Dendritic cell treated with granulocyte-macrophage colony-stimulating factor and Interleukin-4, amounts not matched to agents 40 ng/mL and 50 ng/mL, for 4 days (primary cell): ENCODE results near the gene EPB41L5.
"Not testable (repeated sequence)": the region's sequence is repeated elsewhere in the genome, so short reads cannot be mapped to it uniquely, and the experiment has no call there.

Experiments
- H3K27ac Mint-ChIP-seq: one replicate; pipeline ENCODE4 v1.8.0; 2022; ENCODE audit warnings: mild to moderate bottlenecking, mixed read lengths
- H3K27me3 Mint-ChIP-seq: one replicate; pipeline ENCODE4 v1.8.0; 2022; ENCODE audit warnings: mild to moderate bottlenecking, mixed read lengths
- H3K36me3 Mint-ChIP-seq: one replicate; pipeline ENCODE4 v1.8.0; 2022; ENCODE audit warnings: low read depth, mixed read lengths
- H3K4me1 Mint-ChIP-seq: one replicate; pipeline ENCODE4 v1.8.0; 2022; ENCODE audit warnings: low read depth, mixed read lengths
- H3K4me3 Mint-ChIP-seq: one replicate; pipeline ENCODE4 v1.8.0; 2022; ENCODE audit warnings: mild to moderate bottlenecking, moderate library complexity, mixed read lengths
- H3K9me3 Mint-ChIP-seq: one replicate; pipeline ENCODE4 v1.8.0; 2022; ENCODE audit warnings: mixed read lengths
- intact Hi-C: fragments of 100-400 bp; cut with micrococcal nuclease; formaldehyde crosslinking; loops from one replicate; pipeline ENCODE4 v1.15.0; 2022

Gene EPB41L5

GRCh38 chr2:120125195-120125594, 112.3 kb downstream of the EPB41L5 start:
- intact Hi-C loops = no loop called here
- H3K36me3 Mint-ChIP-seq = no peaks in the 10 kb centered on the region
- peaks cover 3% of the 10 kb centered on the region for H3K27me3 Mint-ChIP-seq
- no peak overlapping the region for H3K4me3 Mint-ChIP-seq
- no peak overlapping the region for H3K27ac Mint-ChIP-seq
- H3K4me1 Mint-ChIP-seq = no peaks in the 10 kb centered on the region
- H3K9me3 Mint-ChIP-seq = no peaks in the 10 kb centered on the region

- no peaks in the 10 kb centered on the region for H3K4me1 Mint-ChIP-seq
- intact Hi-C loops = no loop called here
Observed at GRCh38 chr2:120128216-120128615, 115.3 kb downstream of the EPB41L5 start.

GRCh38 chr2:120132190-120132589, 119.3 kb downstream of the EPB41L5 start:
- intact Hi-C loops = no loop called here
- no peaks in the 10 kb centered on the region for H3K36me3 Mint-ChIP-seq
- no peak overlapping the region for H3K27ac Mint-ChIP-seq
- no peak overlapping the region for H3K4me3 Mint-ChIP-seq
- H3K4me1 Mint-ChIP-seq = no peaks in the 10 kb centered on the region
- peaks cover 15% of the 10 kb centered on the region for H3K9me3 Mint-ChIP-seq
- peaks cover 4% of the 10 kb centered on the region for H3K27me3 Mint-ChIP-seq

More at GRCh38 chr2:120128216-120128615, 115.3 kb downstream of the EPB41L5 start:
- Mint-ChIP-seq H3K27me3 (peaks cover 3% of the 10 kb centered on the region), H3K4me3 (no peak overlapping the region), H3K9me3 (no peaks in the 10 kb centered on the region), H3K36me3 (no peaks in the 10 kb centered on the region), H3K27ac (no peak overlapping the region)

- Mint-ChIP-seq H3K36me3 (no peaks in the 10 kb centered on the region), H3K27me3 (peaks cover 4% of the 10 kb centered on the region), H3K4me1 (no peaks in the 10 kb centered on the region), H3K27ac (no peak overlapping the region), H3K9me3 (peaks cover 18% of the 10 kb centered on the region), H3K4me3 (no peak overlapping the region)
- intact Hi-C loops = no loop called here
Observed at GRCh38 chr2:120132691-120133090, 119.8 kb downstream of the EPB41L5 start.

- Mint-ChIP-seq H3K4me1 (no peaks in the 10 kb centered on the region), H3K9me3 (peaks cover 18% of the 10 kb centered on the region), H3K27me3 (peaks cover 5% of the 10 kb centered on the region), H3K27ac (no peak overlapping the region), H3K4me3 (no peak overlapping the region), H3K36me3 (no peaks in the 10 kb centered on the region)
- intact Hi-C loops = no loop called here
Observed at GRCh38 chr2:120133572-120134244, 120.8 kb downstream of the EPB41L5 start.

GRCh38 chr2:120134263-120134662, 121.4 kb downstream of the EPB41L5 start:
- Mint-ChIP-seq H3K4me3 (no peak overlapping the region), H3K27ac (no peak overlapping the region), H3K9me3 (peaks cover 18% of the 10 kb centered on the region), H3K4me1 (no peaks in the 10 kb centered on the region), H3K27me3 (peaks cover 6% of the 10 kb centered on the region), H3K36me3 (no peaks in the 10 kb centered on the region)
- intact Hi-C loops = no loop called here

- peaks cover 18% of the 10 kb centered on the region for H3K9me3 Mint-ChIP-seq
- H3K27me3 Mint-ChIP-seq, H3K27ac Mint-ChIP-seq, H3K4me1 Mint-ChIP-seq, H3K4me3 Mint-ChIP-seq, intact Hi-C loops, H3K36me3 Mint-ChIP-seq: not testable (repeated sequence)
Observed at GRCh38 chr2:120135013-120135412, 122.1 kb downstream of the EPB41L5 start.

GRCh38 chr2:120140866-120141265, 128.0 kb downstream of the EPB41L5 start:
- Mint-ChIP-seq H3K4me1 (no peaks in the 10 kb centered on the region), H3K27me3 (peaks cover 6% of the 10 kb centered on the region), H3K9me3 (peaks cover 6% of the 10 kb centered on the region), H3K27ac (no peak overlapping the region), H3K4me3 (no peak overlapping the region), H3K36me3 (no peaks in the 10 kb centered on the region)
- intact Hi-C loops = no loop called here

- H3K36me3 Mint-ChIP-seq = no peaks in the 10 kb centered on the region
- H3K4me3 Mint-ChIP-seq = no peak overlapping the region
- intact Hi-C loops = no loop called here
- peaks cover 6% of the 10 kb centered on the region for H3K27me3 Mint-ChIP-seq
- no peaks in the 10 kb centered on the region for H3K4me1 Mint-ChIP-seq
- H3K9me3 Mint-ChIP-seq = peaks cover 6% of the 10 kb centered on the region
- H3K27ac Mint-ChIP-seq = no peak overlapping the region
Observed at GRCh38 chr2:120141300-120142069, 128.6 kb downstream of the EPB41L5 start.

GRCh38 chr2:120142528-120143219, 129.8 kb downstream of the EPB41L5 start:
- H3K27ac Mint-ChIP-seq = no peak overlapping the region
- H3K36me3 Mint-ChIP-seq = no peaks in the 10 kb centered on the region
- peaks cover 4% of the 10 kb centered on the region for H3K27me3 Mint-ChIP-seq
- H3K4me3 Mint-ChIP-seq = no peak overlapping the region
- H3K9me3 Mint-ChIP-seq = no peaks in the 10 kb centered on the region
- no peaks in the 10 kb centered on the region for H3K4me1 Mint-ChIP-seq
- intact Hi-C loops = no loop called here

- no peak overlapping the region for H3K27ac Mint-ChIP-seq
- intact Hi-C loops = no loop called here
- H3K4me1 Mint-ChIP-seq = no peaks in the 10 kb centered on the region
- H3K36me3 Mint-ChIP-seq = no peaks in the 10 kb centered on the region
- H3K27me3 Mint-ChIP-seq = no peaks in the 10 kb centered on the region
- H3K4me3 Mint-ChIP-seq = no peak overlapping the region
- H3K9me3 Mint-ChIP-seq = peaks cover 12% of the 10 kb centered on the region
Observed at GRCh38 chr2:120148229-120148628, 135.4 kb downstream of the EPB41L5 start.

- no peaks in the 10 kb centered on the region for H3K4me1 Mint-ChIP-seq
Observed at GRCh38 chr2:120148669-120149068, 135.8 kb downstream of the EPB41L5 start.

GRCh38 chr2:120149406-120149805, 136.5 kb downstream of the EPB41L5 start:
- Mint-ChIP-seq H3K4me1 (no peaks in the 10 kb centered on the region), H3K36me3 (no peaks in the 10 kb centered on the region), H3K27me3 (no peaks in the 10 kb centered on the region)

More at GRCh38 chr2:120148669-120149068, 135.8 kb downstream of the EPB41L5 start:
- H3K36me3 Mint-ChIP-seq = no peaks in the 10 kb centered on the region
- H3K9me3 Mint-ChIP-seq = peaks cover 16% of the 10 kb centered on the region
- H3K4me3 Mint-ChIP-seq = no peak overlapping the region
- intact Hi-C loops = no loop called here
- H3K27ac Mint-ChIP-seq = no peak overlapping the region
- no peaks in the 10 kb centered on the region for H3K27me3 Mint-ChIP-seq

GRCh38 chr2:120150040-120150482, 137.2 kb downstream of the EPB41L5 start:
- no peak overlapping the region for H3K27ac Mint-ChIP-seq
- intact Hi-C loops = no loop called here
- H3K27me3 Mint-ChIP-seq = no peaks in the 10 kb centered on the region
- no peak overlapping the region for H3K4me3 Mint-ChIP-seq
- no peaks in the 10 kb centered on the region for H3K4me1 Mint-ChIP-seq
- H3K9me3 Mint-ChIP-seq = peaks cover 30% of the 10 kb centered on the region
- no peaks in the 10 kb centered on the region for H3K36me3 Mint-ChIP-seq

More at GRCh38 chr2:120149406-120149805, 136.5 kb downstream of the EPB41L5 start:
- H3K4me3 Mint-ChIP-seq = no peak overlapping the region
- H3K9me3 Mint-ChIP-seq = peaks cover 24% of the 10 kb centered on the region
- H3K27ac Mint-ChIP-seq = no peak overlapping the region
- intact Hi-C loops = no loop called here
